GM18951 (cell line): ENCODE results near the gene HCN2.
"Not testable (repeated sequence)": the region's sequence is repeated elsewhere in the genome, so short reads cannot be mapped to it uniquely, and the experiment has no call there.

ENCODE experiments used
- POLR2A ChIP-seq: IDR thresholded peaks from 4 replicates; pipeline ENCODE4 v1.6.1; 2011; ENCODE audit warnings: mild to moderate bottlenecking; ENCODE audit not compliant: insufficient read length, insufficient read depth; ENCODE audit errors: extremely low read depth
- in situ Hi-C: fragments of 300-500 bp; cut with MboI; formaldehyde crosslinking; loops from one replicate; pipeline ENCODE4 v1.12.0; 2022; ENCODE audit warnings: low sequenced_read_pairs, mixed read lengths, inconsistent platforms; ENCODE audit not compliant: unreplicated experiment

The HCN2 gene

DNA sequence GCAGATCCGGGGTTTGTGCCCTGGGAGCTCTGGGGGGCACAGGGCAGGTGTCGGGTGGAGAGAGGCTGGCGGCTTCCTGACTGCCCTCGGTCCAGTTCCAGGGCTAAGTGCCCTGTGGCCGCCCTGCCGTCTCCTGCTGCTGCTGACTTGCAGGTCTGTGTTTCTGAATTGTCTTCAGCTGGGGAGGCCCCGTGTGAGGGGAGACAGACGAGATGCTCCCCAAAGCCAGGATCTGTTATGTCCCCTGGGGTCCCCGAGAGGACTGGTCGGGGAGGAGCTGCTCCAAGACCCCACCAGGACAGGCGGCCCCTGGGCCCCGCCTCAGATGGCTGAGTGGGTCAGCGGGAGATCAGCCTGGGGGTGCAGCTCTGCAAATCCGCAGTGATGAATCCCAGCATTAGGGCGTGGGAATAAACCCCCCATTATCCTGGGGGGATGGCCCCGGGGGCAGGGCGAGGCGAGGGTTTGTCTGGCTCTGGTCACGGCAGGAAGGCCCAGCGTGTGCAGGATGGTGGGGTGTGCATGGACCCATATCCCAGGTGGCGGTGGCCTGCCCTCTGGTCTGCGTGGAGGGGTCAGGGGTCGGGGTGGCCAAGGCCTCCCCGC, 4.7 kb downstream of the HCN2 start:
- in situ Hi-C loops = loop anchor here (25.0 kb wide), 1 partner anchor 143 kb away; no protein-coding TSS in a partner anchor
- no peak for TF ChIP-seq POLR2A

DNA sequence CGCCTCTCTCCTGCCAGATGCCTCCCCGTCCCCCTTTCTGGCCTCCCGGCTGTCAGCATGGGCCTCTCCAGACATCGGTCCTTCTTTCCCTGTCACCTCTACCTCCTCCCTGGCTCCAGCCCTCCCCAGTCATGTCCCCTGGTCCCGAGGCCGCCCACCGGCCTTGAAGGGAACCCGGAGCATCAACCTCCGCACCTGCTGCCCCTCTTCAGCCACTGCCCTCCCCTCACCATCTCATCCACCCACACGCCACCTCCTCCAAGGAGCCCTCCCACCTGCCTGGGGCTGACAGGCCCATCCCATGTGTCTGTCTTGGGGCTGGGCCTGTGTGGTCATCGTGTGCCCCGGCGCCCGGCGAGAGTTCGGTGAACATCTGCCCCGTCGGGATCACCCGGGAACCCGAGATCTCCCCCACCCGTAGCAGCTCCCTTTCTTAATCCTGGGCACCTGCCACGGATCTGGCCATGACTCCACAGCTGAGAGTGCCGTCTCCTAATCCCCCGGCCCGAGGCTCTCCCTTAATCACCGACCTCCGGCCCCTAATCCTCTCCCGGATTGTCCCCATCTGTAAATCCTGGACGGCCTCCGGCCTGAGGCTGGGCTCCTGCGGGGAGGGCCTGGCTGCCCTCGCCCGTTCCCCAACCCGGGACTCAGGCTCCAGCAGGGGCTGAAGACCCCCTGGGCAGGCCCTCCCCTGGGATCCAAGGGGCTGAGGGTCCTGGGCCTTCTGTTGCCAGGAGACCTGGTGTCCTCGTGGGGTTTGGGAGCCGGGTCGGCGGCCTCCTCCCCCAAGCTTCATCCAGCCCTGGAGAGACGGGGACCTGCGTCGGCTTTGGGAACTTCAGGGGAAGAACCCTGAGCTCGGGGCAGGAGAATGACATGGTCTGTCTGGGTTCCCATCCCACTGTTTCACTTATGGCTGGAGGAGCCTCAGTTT, 5.9 kb downstream of the HCN2 start:
- in situ Hi-C loops = loop anchor here (25.0 kb wide), 1 partner anchor 142 kb away; no protein-coding TSS in a partner anchor
- TF ChIP-seq POLR2A = no peak

DNA sequence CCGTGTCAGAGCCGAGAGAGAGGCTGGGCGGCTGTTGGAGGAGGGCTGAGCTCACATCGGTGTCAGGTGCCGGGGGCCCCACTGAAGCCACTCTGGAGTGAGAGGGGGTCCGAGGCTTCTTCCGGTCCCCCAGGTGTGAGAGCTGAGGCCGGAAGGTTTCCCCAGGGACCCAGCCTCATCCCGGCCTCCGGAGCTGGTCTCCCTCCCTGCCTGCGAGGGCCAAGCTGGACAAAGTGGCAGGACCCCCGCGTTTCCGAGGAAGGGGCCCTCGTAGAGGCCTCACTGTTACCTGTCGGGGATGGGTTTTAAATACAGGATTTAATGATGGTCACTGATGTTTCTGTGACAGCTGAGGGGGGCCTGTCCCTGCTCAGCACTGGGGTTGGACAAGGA, 6.6 kb downstream of the HCN2 start:
- in situ Hi-C loops = loop anchor here (25.0 kb wide), 1 partner anchor 141 kb away; no protein-coding TSS in a partner anchor
- TF ChIP-seq POLR2A = no peak

DNA sequence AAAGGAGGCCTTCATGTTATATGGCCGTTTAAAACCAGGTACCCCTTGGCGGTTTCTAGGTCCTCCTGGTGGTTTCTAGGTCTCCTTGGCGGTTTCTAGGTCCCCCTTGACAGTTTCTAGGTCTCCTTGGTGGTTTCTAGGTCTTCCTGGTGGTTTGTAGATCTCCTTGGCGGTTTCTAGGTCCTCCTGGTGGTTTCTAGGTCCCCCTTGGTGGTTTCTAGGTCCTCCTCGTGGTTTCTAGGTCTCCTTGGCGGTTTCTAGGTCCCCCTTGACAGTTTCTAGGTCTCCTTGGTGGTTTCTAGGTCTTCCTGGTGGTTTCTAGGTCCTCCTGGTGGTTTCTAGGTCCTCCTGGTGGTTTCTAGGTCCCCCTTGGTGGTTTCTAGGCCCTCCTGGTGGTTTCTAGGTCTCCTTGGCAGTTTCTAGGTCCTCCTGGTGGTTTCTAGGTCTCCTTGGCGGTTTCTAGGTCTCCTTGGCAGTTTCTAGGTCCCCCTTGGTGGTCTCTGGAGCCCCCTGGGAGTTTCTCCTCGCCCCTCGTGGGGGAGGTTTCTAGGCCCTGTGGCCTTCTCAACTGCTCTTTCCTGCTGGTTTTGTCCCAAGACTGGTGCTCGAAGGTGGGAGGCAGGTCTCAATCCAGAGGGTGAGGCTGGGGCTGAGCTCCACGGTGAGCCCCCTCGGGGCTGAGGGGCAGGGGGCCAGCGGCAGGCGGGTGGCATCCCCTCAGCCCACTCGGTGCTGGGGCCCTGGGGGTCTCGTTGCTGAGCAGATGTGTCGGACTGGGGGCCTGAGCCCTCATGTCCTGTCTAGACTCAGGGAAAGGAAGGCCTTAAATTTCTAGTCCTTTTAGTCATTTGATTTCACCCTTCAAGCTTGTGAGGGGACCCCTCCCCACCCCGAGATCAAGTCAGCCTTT, 8.0 kb downstream of the HCN2 start:
- no peak for TF ChIP-seq POLR2A
- in situ Hi-C loops = loop anchor here (25.0 kb wide), 1 partner anchor 140 kb away; no protein-coding TSS in a partner anchor

DNA sequence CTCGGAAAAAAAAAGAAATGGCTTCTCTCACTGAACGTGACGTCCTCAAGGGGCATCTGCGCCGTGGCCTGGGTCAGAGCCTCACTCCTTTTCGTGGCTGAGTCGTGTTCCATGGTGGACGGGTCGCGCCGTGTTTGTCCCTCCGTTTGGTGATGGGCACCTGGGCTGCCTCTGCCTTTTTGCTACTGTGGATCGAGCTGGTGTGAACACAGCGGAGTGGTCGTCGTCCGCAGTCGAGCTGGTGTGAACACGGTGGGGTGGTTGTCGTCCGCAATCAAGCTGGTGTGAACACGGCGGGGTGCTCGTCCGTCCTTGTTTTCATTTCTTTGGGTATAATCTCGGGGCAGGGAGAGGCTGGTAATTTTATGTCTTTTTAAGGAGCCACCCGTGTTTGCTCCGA, 11.6 kb downstream of the HCN2 start:
- no peak for TF ChIP-seq POLR2A
- in situ Hi-C loops = no loop called here

DNA sequence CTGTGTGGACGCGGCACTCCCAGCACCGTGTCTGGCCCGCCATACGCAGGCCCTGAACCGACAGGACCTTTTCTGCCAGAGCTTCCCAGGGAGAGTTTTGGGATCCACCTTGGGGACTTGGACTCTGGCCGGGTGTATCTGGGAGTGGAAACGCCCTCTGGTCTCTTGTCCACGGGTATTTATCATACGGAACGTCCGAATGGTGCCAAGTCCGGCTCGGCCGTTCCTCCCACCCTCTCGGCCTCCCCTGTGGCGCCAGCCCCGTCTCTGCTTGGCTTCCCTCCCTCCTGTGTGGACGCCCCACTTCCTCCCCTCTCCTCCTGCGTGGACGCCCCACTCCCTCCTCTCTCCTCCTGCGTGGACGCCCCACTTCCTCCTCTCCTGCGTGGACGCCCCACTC, 12.1 kb downstream of the HCN2 start:
- in situ Hi-C loops = no loop called here
- TF ChIP-seq POLR2A = no peak

DNA sequence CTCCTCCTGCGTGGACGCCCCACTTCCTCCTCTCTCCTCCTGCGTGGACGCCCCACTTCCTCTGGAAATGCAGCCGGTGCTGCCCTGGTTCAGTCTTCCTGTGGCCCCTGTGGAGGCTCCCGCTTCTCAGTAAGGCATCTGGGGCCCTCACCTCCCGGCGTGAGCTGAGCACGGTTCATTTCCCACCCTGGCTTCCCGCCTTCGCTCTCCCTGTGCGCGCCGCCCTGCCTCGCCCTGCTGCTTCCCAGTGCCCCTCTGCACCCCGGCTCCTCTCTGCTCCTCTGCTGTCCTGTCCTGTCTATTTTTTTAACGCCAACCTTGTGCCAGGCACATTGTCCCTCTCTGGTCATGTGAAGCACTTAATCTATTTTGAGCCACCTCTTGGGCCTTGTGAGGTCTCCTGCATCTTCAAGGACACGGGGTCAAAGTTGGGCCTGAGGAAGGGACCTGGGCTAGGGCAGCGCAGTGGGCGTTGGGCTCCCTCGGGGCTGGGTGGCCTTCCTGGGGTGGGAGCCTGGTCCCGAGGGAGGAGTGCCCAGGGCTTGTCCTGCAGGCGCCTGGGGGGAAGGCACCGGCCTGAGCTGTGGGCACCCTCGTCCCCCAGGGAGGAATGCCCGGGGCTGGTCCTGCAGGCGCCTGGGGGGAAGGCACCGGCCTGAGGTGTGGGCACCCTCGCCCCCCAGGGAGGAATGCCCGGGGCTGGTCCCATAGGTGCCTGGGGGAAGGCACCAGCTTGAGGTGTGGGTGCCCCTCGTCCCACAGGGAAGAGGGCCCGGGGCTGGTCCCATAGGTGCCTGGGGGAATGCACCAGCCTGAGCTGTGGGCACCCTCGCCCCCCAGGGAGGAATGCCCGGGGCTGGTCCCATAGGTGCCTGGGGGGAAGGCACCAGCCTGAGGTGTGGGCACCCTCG, 13.0 kb downstream of the HCN2 start:
- TF ChIP-seq POLR2A = no peak
- in situ Hi-C loops = no loop called here

DNA sequence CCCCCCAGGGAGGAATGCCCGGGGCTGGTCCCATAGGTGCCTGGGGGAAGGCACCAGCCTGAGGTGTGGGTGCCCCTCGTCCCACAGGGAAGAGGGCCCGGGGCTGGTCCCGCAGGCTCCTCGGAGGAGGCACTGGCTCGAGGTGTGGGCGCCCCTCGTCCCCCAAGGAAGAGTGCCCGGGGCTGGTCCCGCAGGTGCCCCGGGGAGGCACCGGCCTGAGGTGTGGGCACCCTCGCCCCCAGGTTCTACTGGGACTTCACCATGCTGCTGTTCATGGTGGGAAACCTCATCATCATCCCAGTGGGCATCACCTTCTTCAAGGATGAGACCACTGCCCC, 13.6 kb downstream of the HCN2 start:
- in situ Hi-C loops = not testable (repeated sequence)

DNA sequence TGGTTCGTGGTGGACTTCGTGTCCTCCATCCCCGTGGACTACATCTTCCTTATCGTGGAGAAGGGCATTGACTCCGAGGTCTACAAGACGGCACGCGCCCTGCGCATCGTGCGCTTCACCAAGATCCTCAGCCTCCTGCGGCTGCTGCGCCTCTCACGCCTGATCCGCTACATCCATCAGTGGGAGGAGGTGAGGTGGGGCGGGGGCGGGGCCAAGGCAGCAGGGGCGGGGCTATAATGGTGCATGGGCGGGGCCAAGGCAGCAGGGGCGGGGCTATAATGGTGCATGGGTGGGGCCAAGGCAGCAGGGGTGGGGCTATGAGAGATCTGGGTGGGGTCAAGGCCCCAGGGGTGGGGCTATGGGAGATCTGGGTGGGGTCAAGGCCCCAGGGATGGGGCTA, 14.1 kb downstream of the HCN2 start:
- in situ Hi-C loops = not testable (repeated sequence)

DNA sequence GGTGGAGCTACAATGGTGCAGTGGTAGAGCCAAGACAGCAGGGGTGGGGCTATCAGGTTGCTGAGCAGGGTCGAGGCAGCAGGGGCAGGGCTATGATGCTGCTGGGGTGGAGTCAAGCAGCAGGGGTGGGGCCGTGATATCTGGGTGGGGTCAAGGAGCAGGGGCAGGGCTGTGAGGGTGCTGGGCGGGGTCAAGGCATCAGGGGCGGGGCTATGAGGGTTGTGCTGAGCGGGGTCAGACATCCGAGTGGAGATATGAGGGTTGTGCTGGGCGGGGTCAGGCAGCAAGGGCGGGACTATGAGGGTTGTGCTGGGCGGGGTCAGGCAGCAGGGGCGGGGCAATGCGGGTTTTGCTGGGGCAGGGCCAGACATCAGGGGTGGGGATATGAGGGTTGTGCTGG, 14.7 kb downstream of the HCN2 start:
- in situ Hi-C loops = no loop called here
- no peak for TF ChIP-seq POLR2A

DNA sequence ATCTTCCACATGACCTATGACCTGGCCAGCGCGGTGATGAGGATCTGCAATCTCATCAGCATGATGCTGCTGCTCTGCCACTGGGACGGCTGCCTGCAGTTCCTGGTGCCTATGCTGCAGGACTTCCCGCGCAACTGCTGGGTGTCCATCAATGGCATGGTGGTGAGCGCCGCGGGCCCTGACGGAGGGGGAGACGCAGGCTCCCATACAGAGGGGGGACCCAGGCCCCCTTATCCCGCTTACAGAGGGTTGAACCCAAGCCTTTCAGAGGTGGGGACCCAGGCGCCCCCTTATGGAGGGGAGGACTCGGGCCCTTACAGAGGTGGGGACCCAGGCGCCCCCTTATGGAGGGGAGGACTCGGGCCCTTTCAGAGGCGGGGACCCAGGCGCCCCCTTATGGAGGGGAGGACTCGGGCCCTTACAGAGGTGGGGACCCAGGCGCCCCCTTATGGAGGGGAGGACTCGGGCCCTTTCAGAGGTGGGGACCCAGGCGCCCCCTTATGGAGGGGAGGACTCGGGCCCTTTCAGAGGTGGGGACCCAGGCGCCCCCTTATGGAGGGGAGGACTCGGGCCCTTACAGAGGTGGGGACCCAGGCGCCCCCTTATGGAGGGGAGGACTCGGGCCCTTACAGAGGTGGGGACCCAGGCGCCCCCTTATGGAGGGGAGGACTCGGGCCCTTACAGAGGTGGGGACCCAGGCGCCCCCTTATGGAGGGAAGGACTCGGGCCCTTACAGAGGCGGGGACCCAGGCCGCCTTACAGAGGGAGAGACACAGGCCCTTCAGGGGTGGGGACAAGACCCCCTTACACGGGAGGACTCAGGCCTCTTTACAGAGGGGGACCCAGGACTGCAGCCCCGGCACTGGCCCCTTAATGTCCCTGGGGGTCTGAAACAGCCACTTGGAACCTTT, 15.6 kb downstream of the HCN2 start:
- in situ Hi-C loops = not testable (repeated sequence)
